Measurements from ENCODE around the gene UBE4A.
"Not testable (repeated sequence)": the region's sequence is repeated elsewhere in the genome, so short reads cannot be mapped to it uniquely, and the experiment has no call there.

The UBE4A gene

GRCh38 chr11:118401151-118401879 lies 41.9 kb downstream of the UBE4A start, which contains the start of gene ATP5MG:
ATP5MG (plus strand) TSS chr11:118401606; CDS start chr11:118401666, 60 bp downstream.
- peak; percentile 55 for FAIRE-seq
- peak; percentile 73 for DNase-seq (ENCODE audit: low spot score)

- FAIRE-seq (no peak), DNase-seq (ENCODE audit: low spot score) (peak; percentile 30)
Observed at GRCh38 chr11:118401880-118402590, 42.6 kb downstream of the UBE4A start.

GRCh38 chr11:118402594-118402993 lies 43.2 kb downstream of the UBE4A start:
- not testable (repeated sequence) for FAIRE-seq; DNase-seq (ENCODE audit: low spot score)

- DNase-seq (ENCODE audit: low spot score) (no peak), FAIRE-seq (no peak)
Observed at GRCh38 chr11:118406599-118407166, 47.3 kb downstream of the UBE4A start.

- DNase-seq (ENCODE audit: low spot score) (no peak), FAIRE-seq (no peak)
Observed at GRCh38 chr11:118410055-118410745, 50.8 kb downstream of the UBE4A start.

- no peak for FAIRE-seq
- no peak for DNase-seq (ENCODE audit: low spot score)
Observed at GRCh38 chr11:118411530-118411929, 52.1 kb downstream of the UBE4A start.

- no peak for FAIRE-seq
Observed at GRCh38 chr11:118412921-118413320, 53.5 kb downstream of the UBE4A start.

GRCh38 chr11:118415062-118415738 lies 55.8 kb downstream of the UBE4A start:
- FAIRE-seq (no peak), DNase-seq (ENCODE audit: low spot score) (no peak)

More at GRCh38 chr11:118412921-118413320, 53.5 kb downstream of the UBE4A start:
- DNase-seq (ENCODE audit: low spot score), result no peak

- DNase-seq (ENCODE audit: low spot score) (peak; percentile 85), FAIRE-seq (peak; percentile 85)
Observed at GRCh38 chr11:118415739-118416068, 56.3 kb downstream of the UBE4A start.

GRCh38 chr11:118416900-118417299 lies 57.5 kb downstream of the UBE4A start:
- FAIRE-seq, result not testable (repeated sequence)

GRCh38 chr11:118417801-118418200 lies 58.4 kb downstream of the UBE4A start:
- DNase-seq (ENCODE audit: low spot score), result peak; percentile 64
- peak; percentile 94 for FAIRE-seq

More at GRCh38 chr11:118416900-118417299, 57.5 kb downstream of the UBE4A start:
- not testable (repeated sequence) for DNase-seq (ENCODE audit: low spot score)

- FAIRE-seq (peak; percentile 84), DNase-seq (ENCODE audit: low spot score) (peak; percentile 42)
Observed at GRCh38 chr11:118418766-118419165, 59.4 kb downstream of the UBE4A start.

GRCh38 chr11:118427707-118428106 lies 68.3 kb downstream of the UBE4A start:
- FAIRE-seq (no peak), DNase-seq (ENCODE audit: low spot score) (no peak)

GRCh38 chr11:118430956-118431355 lies 71.6 kb downstream of the UBE4A start:
- FAIRE-seq (no peak), DNase-seq (ENCODE audit: low spot score) (no peak)

GRCh38 chr11:118434123-118434552 lies 74.7 kb downstream of the UBE4A start:
- FAIRE-seq (no peak), DNase-seq (ENCODE audit: low spot score) (no peak)

- FAIRE-seq (no peak), DNase-seq (ENCODE audit: low spot score) (no peak)
Observed at GRCh38 chr11:118434553-118435289, 75.3 kb downstream of the UBE4A start.

GRCh38 chr11:118435290-118435892 lies 76.0 kb downstream of the UBE4A start:
- peak; percentile 61 for DNase-seq (ENCODE audit: low spot score)
- FAIRE-seq, result no peak

GRCh38 chr11:118435893-118436624 lies 76.7 kb downstream of the UBE4A start, which contains the start of gene KMT2A:
KMT2A (plus strand) TSS chr11:118436492; CDS start chr11:118436513, 21 bp downstream.
- DNase-seq (ENCODE audit: low spot score) (peak; percentile 88), FAIRE-seq (no peak)

- FAIRE-seq (no peak), DNase-seq (ENCODE audit: low spot score) (no peak)
Observed at GRCh38 chr11:118436639-118437207, 77.3 kb downstream of the UBE4A start.

All from RCC 7860 (cell line).